HG03108 (cell line): Measurements from ENCODE around the gene TSPAN9.

Source experiments
- ATAC-seq: cut with Tn5 transposase; IDR thresholded peaks from one replicate; pipeline ENCODE4 v1.9.1; 2021; ENCODE audit warnings: moderate library complexity; ENCODE audit not compliant: unreplicated experiment

TSPAN9 gene

GRCh38 chr12:3308063-3308462 lies 230.9 kb downstream of the TSPAN9 start:
- no peak for ATAC-seq

DNA sequence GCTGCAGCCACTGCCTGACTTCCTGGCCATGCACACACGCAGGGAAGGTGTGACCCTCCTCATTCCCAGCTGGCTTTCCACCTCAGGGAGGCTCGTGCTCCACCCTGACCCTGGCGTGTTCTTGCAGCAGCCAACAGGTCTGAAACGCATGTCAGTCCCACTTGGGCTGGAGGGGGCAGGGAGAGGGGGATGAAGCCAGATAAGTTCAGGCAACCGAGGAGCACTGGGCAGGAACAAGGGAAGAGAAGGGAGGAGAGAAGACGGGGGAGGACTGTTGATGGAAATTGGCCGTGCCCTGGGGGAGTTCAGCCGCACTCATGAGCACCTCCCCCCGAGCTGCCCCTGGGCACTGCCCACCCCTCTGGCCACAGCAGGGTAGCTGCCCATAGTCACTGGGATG lies 231.4 kb downstream of the TSPAN9 start:
- ATAC-seq = no peak

- ATAC-seq = no peak
These were observed 232.6 kb downstream of the TSPAN9 start for GRCh38 chr12:3309805-3310204.

- no peak for ATAC-seq
These were observed 233.3 kb downstream of the TSPAN9 start for GRCh38 chr12:3310271-3311026.

- no peak for ATAC-seq
These were observed 233.8 kb downstream of the TSPAN9 start for GRCh38 chr12:3311027-3311402.

DNA sequence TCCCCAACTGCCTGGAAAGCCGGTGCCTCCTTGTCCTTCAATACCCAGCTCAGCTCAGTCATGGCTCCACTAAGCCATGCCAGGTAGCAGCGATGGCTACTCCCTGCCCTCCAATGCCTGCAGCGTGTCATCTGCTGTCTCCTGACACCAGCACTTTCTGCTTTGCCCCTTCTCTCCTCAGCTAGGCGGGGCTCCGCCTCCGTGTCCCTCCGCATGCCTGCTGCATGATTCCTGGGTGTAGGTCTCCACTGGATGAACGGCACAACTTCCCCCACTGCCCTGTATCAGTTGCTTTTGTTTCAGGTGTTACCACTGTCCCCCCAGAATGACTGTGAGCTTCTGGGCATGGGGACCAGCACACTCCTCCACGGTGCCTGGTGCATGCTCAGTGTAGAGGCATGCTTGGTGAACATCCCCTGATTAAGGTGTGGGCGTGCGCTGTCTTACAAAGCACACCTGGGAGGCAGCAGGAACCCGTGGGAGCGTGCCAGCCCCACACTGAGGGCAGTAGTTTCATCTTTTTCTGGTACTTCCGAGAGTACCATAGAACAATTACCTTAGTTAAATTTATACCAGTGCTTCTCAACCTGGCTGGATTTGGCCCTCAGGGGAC lies 234.4 kb downstream of the TSPAN9 start:
- no peak for ATAC-seq

DNA sequence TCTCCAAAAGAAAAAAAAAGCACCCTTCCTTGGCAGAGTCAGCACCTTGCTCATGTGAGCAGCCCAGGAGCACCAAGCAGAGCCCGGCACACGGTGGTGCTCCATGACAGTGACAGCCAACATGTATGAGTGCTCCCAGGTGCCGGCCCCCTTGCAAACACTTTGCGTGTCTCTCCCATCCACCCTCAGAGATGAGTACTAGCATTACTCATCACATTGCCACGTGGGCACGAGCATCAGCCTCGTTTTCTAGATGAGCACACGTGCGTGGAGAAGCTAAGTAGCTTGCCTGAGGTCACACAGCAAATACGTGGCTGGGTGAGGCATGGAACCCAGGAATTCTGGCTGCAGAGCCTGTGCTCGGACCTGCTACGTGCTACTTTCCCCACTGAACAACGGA lies 235.9 kb downstream of the TSPAN9 start:
- no peak for ATAC-seq

DNA sequence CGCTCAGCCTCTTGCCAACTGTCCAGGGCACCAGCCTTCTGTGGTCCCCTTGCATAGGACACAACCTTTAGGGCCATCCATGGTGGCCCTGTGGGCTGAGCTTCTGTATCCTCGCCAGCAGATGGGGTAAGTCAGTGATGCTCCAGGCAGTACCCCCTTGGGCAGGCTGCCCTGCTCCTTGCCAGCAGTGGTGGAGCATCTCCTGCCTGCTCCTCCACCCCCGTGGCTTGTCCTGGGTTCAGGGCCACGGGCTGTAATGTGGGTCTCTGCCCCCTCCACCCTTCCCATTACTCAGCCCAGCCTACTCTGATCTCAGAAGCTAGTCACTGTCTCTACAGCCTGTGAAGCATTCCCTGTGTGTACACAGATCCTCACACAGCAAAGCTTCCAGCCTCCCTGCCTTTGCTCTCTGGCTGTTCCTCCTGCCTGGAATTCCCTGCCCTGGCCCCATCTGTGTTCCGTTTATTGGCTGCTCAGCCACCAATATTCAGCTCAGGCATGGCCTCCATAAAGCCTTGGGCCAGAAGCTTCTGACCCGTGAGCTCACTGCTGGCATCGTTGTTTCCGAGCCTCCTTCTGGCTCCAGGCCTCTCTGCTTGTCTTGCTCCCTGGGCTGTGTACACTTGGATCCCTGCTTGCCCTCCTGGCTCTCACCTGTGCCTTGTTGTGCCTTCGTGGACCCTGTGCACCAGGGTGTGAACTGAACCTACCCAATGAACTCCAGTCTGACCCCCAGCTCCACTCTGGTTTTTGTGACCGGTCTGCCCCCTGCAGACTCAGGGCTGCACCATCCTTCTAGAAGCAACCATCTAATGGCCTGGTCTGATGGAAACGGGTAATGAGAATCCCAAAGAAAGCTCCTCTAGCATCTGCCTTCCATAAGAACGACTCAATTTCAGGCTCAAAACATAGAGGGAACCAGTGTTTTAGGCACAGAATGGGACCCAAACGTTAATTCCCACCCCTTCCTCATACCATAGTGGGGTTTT lies 236.8 kb downstream of the TSPAN9 start:
- ATAC-seq = no peak

DNA sequence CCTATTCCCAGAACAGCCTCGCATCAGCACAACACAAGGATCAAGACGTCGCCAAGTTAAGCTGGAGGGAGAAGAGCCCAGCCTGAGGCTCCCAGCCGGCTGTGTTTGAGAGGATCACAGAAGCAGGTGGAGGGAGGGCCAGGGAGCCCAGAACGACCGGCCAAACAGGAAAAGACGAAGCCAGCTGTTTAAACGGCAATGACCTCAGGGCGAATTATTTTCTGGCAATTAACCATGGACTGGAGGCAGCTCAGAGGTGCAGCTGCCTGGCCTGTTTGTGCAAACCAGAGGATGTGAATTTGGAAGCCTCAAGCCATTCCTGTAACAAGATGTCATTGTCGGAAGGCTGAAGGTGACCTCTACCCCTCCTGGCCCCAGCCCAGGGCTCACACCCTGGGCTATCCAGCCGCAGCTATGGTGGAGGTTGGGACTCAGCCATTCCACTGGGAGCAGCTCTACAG lies 238.1 kb downstream of the TSPAN9 start:
- ATAC-seq = no peak

- ATAC-seq = no peak
These were observed 239.7 kb downstream of the TSPAN9 start for GRCh38 chr12:3316776-3317480.

DNA sequence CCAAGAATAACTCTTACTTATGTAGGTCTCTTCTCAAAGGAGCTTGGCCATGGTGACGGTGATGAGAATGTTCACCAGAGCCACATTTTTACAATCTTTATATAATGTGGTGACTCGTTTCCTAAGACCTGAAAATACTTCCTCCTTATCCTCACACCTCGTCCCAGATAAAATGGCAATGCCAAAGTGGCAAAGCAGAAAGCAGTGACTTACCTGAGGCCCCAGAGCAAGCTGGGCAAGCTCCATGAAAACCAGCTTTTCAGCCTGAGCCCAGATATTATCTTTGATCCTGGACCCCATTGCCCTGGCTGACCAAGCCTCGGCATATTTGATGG lies 240.3 kb downstream of the TSPAN9 start:
- ATAC-seq = no peak

DNA sequence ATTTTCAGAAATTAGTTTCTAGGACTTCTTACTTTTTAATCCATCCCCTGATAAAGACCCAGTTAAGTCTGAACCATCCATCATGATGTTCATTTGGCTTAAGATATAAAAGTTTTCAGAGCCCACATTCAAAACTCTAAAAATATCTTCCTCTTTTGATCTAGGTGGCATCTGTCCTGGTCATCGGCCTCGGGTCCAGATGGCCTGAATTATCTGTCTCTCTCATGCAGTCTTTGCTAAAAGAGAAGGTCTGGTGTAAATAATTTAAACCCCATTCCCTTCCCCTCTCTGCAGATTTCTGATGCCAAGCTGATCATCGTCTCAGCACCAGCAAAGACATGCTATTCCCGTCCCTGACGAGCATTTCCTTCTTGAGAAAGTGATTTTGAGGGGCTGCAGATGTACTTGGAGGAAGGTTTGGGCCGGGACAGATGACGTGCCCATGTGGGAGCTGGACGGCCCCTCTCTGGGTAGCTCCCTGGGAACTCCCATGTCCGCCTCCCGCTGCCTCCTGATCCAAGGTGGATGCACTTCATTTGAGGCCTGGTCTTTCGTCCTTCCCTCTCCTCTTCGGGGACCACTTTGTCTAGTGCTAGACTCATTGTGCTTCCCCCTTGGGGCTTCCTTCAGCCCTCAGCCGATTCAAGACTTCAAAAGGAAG lies 240.8 kb downstream of the TSPAN9 start:
- no peak for ATAC-seq

- no peak for ATAC-seq
These were observed 242.7 kb downstream of the TSPAN9 start for GRCh38 chr12:3319723-3320492.

GRCh38 chr12:3320881-3321509 lies 243.8 kb downstream of the TSPAN9 start:
- no peak for ATAC-seq

DNA sequence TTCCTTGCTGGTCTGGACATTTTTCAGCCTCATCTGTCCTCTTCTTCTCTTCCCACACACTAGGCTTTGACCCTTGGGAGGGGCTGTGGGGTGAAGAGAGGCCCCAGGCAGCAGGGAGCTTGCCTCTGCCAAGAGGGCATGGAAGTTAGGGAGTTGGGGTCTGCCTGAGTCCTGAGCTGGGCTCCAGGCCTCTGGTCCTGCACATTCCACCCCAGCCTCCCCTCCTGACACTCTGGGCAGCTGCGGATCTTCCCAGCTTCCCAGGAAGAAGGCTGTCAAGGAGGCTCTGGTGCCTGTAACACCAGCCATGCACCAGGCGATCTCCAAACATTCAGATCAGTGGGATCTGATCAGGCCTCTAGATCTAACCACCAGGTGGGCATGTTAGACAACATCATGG lies 244.7 kb downstream of the TSPAN9 start:
- ATAC-seq = no peak

- no peak for ATAC-seq
These were observed 246.0 kb downstream of the TSPAN9 start for GRCh38 chr12:3323002-3323685.

- ATAC-seq = no peak
These were observed 248.6 kb downstream of the TSPAN9 start for GRCh38 chr12:3325736-3326135.

- ATAC-seq = no peak
These were observed 249.1 kb downstream of the TSPAN9 start for GRCh38 chr12:3326156-3326849.
